Activated T-helper 17 cell treated with anti-CD3 and anti-CD28 coated beads, Interleukin-2, amount 50 U/mL, for 72 hours (primary cell): ENCODE measurements around the gene CT47B1. TPM values are rescaled to one million over a fixed set of nuclear protein-coding genes. Genes with fewer than 3 reads are reported as not detected.
"Not testable (repeated sequence)": the region's sequence is repeated elsewhere in the genome, so short reads cannot be mapped to it uniquely, and the experiment has no call there.

Experiments used
- ATAC-seq: fragments of 150-1000 bp; cut with Tn5 transposase; replicated peaks from 2 replicates; pipeline ENCODE4 v1.10.0; 2021; ENCODE audit warnings: mild to moderate bottlenecking, moderate library complexity
- H3K27ac Mint-ChIP-seq: one replicate; pipeline ENCODE4 v1.8.0; 2022; ENCODE audit warnings: mixed read lengths
- H3K27me3 Mint-ChIP-seq: one replicate; pipeline ENCODE4 v1.8.0; 2022; ENCODE audit warnings: mixed read lengths
- H3K36me3 Mint-ChIP-seq: one replicate; pipeline ENCODE4 v1.8.0; 2022; ENCODE audit warnings: low read depth, mild to moderate bottlenecking, mixed read lengths
- H3K4me1 Mint-ChIP-seq: one replicate; pipeline ENCODE4 v1.8.0; 2022; ENCODE audit warnings: mixed read lengths
- H3K4me3 Mint-ChIP-seq: one replicate; pipeline ENCODE4 v1.8.0; 2022; ENCODE audit warnings: mild to moderate bottlenecking, mixed read lengths
- H3K9me3 Mint-ChIP-seq: one replicate; pipeline ENCODE4 v1.8.0; 2022; ENCODE audit warnings: mixed read lengths
- total RNA-seq, 2 donors: library from RNA; stranded (reverse); gene quantifications; one replicate each; pipeline ENCODE4 v1.2.3, GENCODE V29; 2022

Gene CT47B1
- total RNA-seq: not detected

DNA sequence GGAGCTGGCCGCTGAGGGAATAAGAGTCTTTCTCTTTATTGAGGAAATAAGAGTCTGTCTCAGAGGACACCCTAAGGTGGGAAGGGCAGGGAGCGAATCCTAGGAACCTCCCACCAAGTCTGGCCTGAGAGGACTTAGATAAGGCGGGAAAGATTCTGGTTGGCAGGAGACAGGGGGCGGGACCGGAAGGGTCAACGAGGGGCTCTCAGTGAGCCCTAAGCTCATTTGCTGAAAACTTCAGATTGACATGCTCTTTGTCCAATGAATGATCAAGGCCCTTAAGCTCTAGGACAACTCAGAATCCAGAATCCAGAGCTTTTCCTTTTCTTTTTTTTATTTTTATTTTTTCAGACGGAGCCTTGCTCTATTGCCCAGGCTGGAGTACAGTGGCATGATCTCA, at the start of gene CT47B1:
CT47B1 (minus strand) TSS at position 101 of the 400 bp plus-strand sequence. CDS start 196 bp downstream, outside the sequence.
- not testable (repeated sequence) for H3K4me3 Mint-ChIP-seq, ATAC-seq, H3K27ac Mint-ChIP-seq, H3K9me3 Mint-ChIP-seq, H3K36me3 Mint-ChIP-seq, H3K27me3 Mint-ChIP-seq, H3K4me1 Mint-ChIP-seq

DNA sequence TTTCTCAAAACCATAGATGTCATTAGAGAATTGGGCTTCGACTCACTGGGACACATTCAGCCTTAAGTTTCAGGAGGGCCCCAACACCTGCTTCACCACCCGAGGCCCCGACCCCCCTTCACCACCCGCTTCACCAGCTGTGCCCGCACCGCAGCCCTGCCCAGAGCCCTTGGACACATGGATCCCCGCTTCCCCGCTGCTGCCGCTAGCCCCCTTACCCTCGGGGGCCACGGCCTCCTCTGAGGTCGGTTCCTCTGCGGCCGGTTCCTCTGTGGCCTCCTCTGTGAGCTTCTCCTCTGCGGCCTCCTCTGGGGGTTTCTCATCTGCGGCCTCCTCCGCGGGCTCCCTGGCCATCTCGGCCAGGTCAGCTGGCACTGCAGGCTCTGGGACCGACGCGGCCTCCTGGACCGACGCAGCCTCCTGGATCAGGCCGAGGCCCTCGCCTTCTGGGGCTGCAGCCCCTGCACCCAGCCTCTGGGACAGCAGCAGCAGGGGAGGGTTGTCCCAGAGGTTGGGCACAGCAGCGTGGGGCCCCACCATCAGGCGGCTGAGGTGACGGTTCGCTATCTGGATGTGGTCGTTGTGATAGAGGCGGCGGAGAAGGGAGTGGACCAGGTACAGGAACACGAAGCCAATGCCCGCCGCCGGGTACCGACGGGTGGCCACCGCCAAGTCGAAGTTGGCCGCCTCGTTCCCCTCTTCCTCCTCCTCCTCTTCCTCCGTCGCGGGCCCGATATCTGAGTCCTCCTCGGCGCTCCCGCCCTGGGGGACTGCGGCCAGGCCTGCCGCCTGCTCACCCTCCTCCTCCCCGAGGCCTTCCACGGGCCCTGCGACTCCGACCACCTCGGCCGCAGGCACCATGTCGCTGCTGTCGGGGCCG, 748 bp downstream of the CT47B1 start:
- Mint-ChIP-seq H3K4me1 (no peaks in the 10 kb centered on the region), H3K9me3 (no peaks in the 10 kb centered on the region), H3K27me3 (no peaks in the 10 kb centered on the region), H3K4me3 (no peak overlapping the region), H3K36me3 (no peaks in the 10 kb centered on the region), H3K27ac (no peak overlapping the region)
- ATAC-seq: no peak

DNA sequence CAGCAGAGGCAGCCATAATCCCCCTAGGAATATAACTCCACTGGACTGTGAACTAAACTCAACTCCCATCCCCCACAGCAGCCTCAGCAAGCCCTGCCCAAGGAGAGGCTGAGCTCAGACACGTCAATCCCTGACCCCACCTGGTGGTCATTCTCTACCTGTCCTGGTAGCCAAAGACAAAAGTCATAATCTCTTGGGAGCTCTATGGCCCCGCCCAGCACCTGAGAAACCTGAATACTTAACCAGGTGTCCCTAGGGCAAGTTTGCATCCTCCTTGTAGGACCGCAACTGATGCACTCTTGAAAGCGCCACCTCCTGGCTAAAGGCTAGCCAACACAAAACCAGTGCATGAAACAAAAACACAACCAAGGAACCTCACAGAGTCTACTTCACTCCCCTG, 18.4 kb downstream of the CT47B1 start:
- H3K27me3 Mint-ChIP-seq: no peaks in the 10 kb centered on the region
- H3K36me3 Mint-ChIP-seq: no peaks in the 10 kb centered on the region
- H3K27ac Mint-ChIP-seq: no peak overlapping the region
- peaks cover 3% of the 10 kb centered on the region for H3K4me1 Mint-ChIP-seq
- no peaks in the 10 kb centered on the region for H3K9me3 Mint-ChIP-seq
- ATAC-seq: no peak
- no peak overlapping the region for H3K4me3 Mint-ChIP-seq

DNA sequence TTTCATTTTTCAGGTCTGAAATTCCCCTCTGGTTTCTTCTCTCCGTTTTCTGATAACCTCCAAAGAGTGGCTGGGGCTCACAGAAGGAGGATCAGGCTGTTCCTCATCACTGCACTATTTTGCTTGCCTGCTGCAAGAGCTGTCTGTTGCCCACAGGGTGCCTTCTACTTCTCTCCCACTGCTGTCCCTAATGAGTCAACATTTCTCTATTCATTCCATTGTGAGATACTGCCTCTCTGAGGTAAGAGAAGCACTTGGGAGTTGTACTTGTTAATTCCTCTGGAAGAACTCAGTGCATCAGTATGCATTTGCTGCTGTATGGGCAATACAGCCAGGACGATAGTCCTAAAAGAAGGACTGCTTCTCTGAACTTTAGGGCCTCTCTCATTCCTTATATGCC, 34.8 kb downstream of the CT47B1 start:
- Mint-ChIP-seq H3K36me3 (no peaks in the 10 kb centered on the region), H3K27me3 (no peaks in the 10 kb centered on the region), H3K27ac (no peak overlapping the region), H3K9me3 (no peaks in the 10 kb centered on the region), H3K4me1 (no peaks in the 10 kb centered on the region), H3K4me3 (no peak overlapping the region)
- no peak for ATAC-seq

DNA sequence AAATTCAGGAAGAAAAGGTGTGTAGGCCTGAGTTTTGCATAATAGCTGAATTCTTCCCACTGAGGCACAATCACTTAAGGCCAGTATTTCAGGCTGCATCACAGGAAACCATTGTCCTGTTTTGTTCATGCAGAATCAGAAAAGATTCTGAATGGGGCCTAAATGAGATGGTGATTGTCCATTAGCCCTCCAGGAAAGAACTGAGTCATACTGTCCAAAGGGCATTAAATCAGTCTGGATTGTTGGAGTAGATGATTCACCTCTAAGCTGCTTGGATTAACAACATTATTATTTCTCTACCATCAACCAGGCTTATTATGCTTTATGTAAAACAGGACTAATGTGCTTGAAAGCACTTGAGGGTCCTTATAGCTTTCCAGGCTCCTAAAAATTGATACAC, 36.2 kb downstream of the CT47B1 start:
- Mint-ChIP-seq H3K36me3 (no peaks in the 10 kb centered on the region), H3K4me3 (no peak overlapping the region), H3K27ac (no peak overlapping the region), H3K27me3 (no peaks in the 10 kb centered on the region), H3K4me1 (no peaks in the 10 kb centered on the region), H3K9me3 (no peaks in the 10 kb centered on the region)
- no peak for ATAC-seq

DNA sequence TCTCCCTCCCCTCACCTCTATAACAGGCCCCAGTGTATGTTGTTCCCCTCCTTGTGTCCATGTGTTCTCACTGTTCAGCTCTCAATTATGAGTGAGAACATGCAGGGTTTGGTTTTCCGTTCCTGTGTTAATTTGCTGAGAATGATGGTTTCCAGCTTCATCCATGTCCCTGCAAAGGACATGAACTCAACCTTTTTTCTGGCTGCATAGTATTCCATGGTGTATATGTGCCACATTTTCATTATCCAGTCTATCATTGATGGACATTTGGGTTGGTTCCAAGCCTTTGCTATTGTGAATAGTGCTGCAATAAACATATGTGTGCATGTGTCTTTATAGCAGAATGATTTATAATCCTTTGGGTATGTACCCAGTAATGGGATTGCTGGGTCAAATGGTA, 48.5 kb downstream of the CT47B1 start:
- not testable (repeated sequence) for H3K27ac Mint-ChIP-seq, H3K9me3 Mint-ChIP-seq

DNA sequence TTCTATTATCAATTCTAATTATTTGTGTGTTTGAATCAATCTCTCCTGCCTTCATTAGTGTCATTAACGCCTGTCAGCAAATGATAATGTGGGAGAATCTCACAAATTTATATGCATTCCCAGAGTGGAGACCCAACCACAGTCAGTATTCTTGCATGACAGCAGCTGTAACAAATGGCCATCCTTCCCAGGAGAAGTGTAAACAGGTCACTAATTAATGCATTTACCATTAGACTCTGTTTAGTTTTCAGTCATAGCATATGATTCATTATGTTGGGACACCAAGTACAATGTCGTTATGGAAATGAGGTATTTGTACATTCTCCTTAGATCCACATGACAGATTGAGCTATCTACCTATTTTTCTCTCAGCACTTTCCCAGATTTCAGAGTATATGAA, 50.5 kb downstream of the CT47B1 start:
- H3K27me3 Mint-ChIP-seq: no peaks in the 10 kb centered on the region

More for the DNA sequence above, 48.5 kb downstream of the CT47B1 start:
- not testable (repeated sequence) for H3K4me3 Mint-ChIP-seq, ATAC-seq, H3K4me1 Mint-ChIP-seq, H3K36me3 Mint-ChIP-seq, H3K27me3 Mint-ChIP-seq

DNA sequence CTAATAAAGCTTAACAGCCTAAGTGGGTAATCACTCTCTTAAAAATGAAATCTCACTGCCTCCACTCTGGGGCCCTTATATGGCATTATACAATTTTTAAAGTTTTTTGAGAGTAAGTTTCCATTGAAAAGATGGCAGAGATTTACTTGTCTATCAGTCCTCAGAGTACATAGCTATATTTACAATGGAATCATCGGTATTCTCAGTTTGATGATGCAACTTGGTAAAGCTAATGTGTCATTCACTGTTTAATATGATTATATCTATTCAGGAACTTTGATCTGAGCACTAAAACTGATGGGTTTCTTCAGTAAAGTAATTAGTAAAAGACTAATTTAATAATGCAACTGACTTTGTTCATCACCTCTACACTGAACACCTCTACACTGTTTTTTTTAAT, 51.6 kb downstream of the CT47B1 start:
- H3K4me1 Mint-ChIP-seq: no peaks in the 10 kb centered on the region
- no peaks in the 10 kb centered on the region for H3K9me3 Mint-ChIP-seq
- ATAC-seq: no peak

More for the DNA sequence above, 50.5 kb downstream of the CT47B1 start:
- ATAC-seq: no peak
- Mint-ChIP-seq H3K9me3 (no peaks in the 10 kb centered on the region), H3K4me1 (no peaks in the 10 kb centered on the region), H3K4me3 (no peak overlapping the region), H3K36me3 (no peaks in the 10 kb centered on the region), H3K27ac (no peak overlapping the region)

DNA sequence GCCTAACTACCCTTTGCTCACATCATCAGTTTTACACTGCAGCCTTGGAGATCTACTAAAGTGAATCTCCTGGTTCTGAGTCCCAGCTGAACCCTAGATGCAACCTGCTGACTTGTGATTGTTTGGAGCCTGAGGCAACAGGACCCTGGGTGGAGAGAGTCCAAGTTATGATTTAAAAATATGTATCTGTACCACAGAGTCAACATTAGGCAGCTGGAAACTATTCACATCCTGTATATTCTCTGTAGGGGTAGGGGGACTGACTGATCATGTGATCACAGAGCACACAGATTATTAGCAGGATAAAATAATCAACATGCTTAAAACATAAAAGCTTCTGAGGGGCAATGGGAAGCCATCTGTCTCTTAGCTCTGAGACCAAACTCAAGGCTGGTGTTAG, 52.1 kb downstream of the CT47B1 start:
- Mint-ChIP-seq H3K27me3 (no peaks in the 10 kb centered on the region), H3K27ac (no peak overlapping the region), H3K9me3 (no peaks in the 10 kb centered on the region), H3K36me3 (no peaks in the 10 kb centered on the region), H3K4me3 (no peak overlapping the region), H3K4me1 (no peaks in the 10 kb centered on the region)
- ATAC-seq: no peak

More for the DNA sequence above, 51.6 kb downstream of the CT47B1 start:
- Mint-ChIP-seq H3K36me3 (no peaks in the 10 kb centered on the region), H3K27ac (no peak overlapping the region), H3K4me3 (no peak overlapping the region), H3K27me3 (no peaks in the 10 kb centered on the region)

Other genes with a start within 250 kb of the CT47B1 start
- gene C1GALT1C1, start 245.8 kb downstream of the CT47B1 start, total RNA-seq: 10 to 100 TPM; 35.1 to 44.6 TPM
- not detected for gene CT47A11, start 61.3 kb upstream of the CT47B1 start, total RNA-seq
- not detected for gene CT47A10, start 66.2 kb upstream of the CT47B1 start, total RNA-seq
- gene CT47A9, start 71.0 kb upstream of the CT47B1 start, total RNA-seq: not detected
- not detected for gene CT47A8, start 75.9 kb upstream of the CT47B1 start, total RNA-seq
- gene CT47A7, start 80.7 kb upstream of the CT47B1 start, total RNA-seq: not detected
- not detected for gene CT47A6, start 85.6 kb upstream of the CT47B1 start, total RNA-seq
- gene CT47A5, start 90.5 kb upstream of the CT47B1 start, total RNA-seq: not detected
- not detected for gene CT47A4, start 95.3 kb upstream of the CT47B1 start, total RNA-seq
- not detected for gene CT47A3, start 100.2 kb upstream of the CT47B1 start, total RNA-seq
- gene CT47A2, start 105.1 kb upstream of the CT47B1 start, total RNA-seq: not detected
- gene CT47A1, start 109.9 kb upstream of the CT47B1 start, total RNA-seq: not detected
- under 1 TPM; 0.16 to 0.24 TPM for gene GLUD2, start 171.7 kb upstream of the CT47B1 start, total RNA-seq